Memory B cell (primary cell): Measurements from ENCODE around the gene HBB.
"Not testable (repeated sequence)": the region's sequence is repeated elsewhere in the genome, so short reads cannot be mapped to it uniquely, and the experiment has no call there.

Experiments used
- ATAC-seq: fragments of 150-1000 bp; cut with Tn5 transposase; 2 replicates; pipeline ENCODE4 v1.10.0; 2021; ENCODE audit warnings: low read depth, mild to moderate bottlenecking, moderate library complexity
- DNase-seq, 2 donors: peaks; one replicate each; pipeline ENCODE4 v3.0.0; 2022; ENCODE audit warnings: low spot score in 2 of 2
- H3K27ac Mint-ChIP-seq: one replicate; pipeline ENCODE4 v1.8.0; 2022; ENCODE audit warnings: mild to moderate bottlenecking, moderate library complexity, mixed read lengths
- H3K27me3 Mint-ChIP-seq: one replicate; pipeline ENCODE4 v1.8.0; 2022; ENCODE audit warnings: mixed read lengths
- H3K36me3 Mint-ChIP-seq: one replicate; pipeline ENCODE4 v1.8.0; 2022; ENCODE audit warnings: mild to moderate bottlenecking, mixed read lengths
- H3K4me1 Mint-ChIP-seq: one replicate; pipeline ENCODE4 v1.8.0; 2022; ENCODE audit warnings: mixed read lengths
- H3K4me3 Mint-ChIP-seq: one replicate; pipeline ENCODE4 v1.8.0; 2022; ENCODE audit warnings: mild to moderate bottlenecking, moderate library complexity, mixed read lengths
- H3K9me3 Mint-ChIP-seq: one replicate; pipeline ENCODE4 v1.8.0; 2022; ENCODE audit warnings: mixed read lengths

The HBB gene

GRCh38 chr11:5252919-5253265 is 26.0 kb upstream of the HBB start:
- Mint-ChIP-seq H3K4me1 (no peaks in the 10 kb centered on the region), H3K27ac (no peak overlapping the region), H3K4me3 (no peak overlapping the region), H3K9me3 (no peaks in the 10 kb centered on the region), H3K27me3 (peaks cover 8% of the 10 kb centered on the region), H3K36me3 (no peaks in the 10 kb centered on the region)
- ATAC-seq (no peak), DNase-seq (no peak)

- no peaks in the 10 kb centered on the region for H3K4me1 Mint-ChIP-seq
- DNase-seq (no peak), ATAC-seq (no peak)
- no peaks in the 10 kb centered on the region for H3K9me3 Mint-ChIP-seq
- H3K4me3 Mint-ChIP-seq, result no peak overlapping the region
- H3K27me3 Mint-ChIP-seq, result peaks cover 6% of the 10 kb centered on the region
- no peaks in the 10 kb centered on the region for H3K36me3 Mint-ChIP-seq
- H3K27ac Mint-ChIP-seq, result no peak overlapping the region
Observed at GRCh38 chr11:5252192-5252918, 25.5 kb upstream of the HBB start.

- H3K27me3 Mint-ChIP-seq, result peaks cover 6% of the 10 kb centered on the region
- ATAC-seq, result no peak
- no peak overlapping the region for H3K4me3 Mint-ChIP-seq
- no peaks in the 10 kb centered on the region for H3K36me3 Mint-ChIP-seq
- no peak overlapping the region for H3K27ac Mint-ChIP-seq
- no peaks in the 10 kb centered on the region for H3K9me3 Mint-ChIP-seq
- DNase-seq, result no peak
- H3K4me1 Mint-ChIP-seq, result no peaks in the 10 kb centered on the region
Observed at GRCh38 chr11:5251746-5252145, 24.9 kb upstream of the HBB start.

- Mint-ChIP-seq H3K36me3 (no peaks in the 10 kb centered on the region), H3K4me1 (no peaks in the 10 kb centered on the region), H3K27me3 (peaks cover 6% of the 10 kb centered on the region), H3K9me3 (no peaks in the 10 kb centered on the region), H3K4me3 (no peak overlapping the region), H3K27ac (no peak overlapping the region)
- ATAC-seq (no peak), DNase-seq (no peak)
Observed at GRCh38 chr11:5250543-5251204, 23.8 kb upstream of the HBB start.

- not testable (repeated sequence) for H3K27ac Mint-ChIP-seq, H3K9me3 Mint-ChIP-seq, H3K27me3 Mint-ChIP-seq, H3K36me3 Mint-ChIP-seq, DNase-seq, H3K4me3 Mint-ChIP-seq, H3K4me1 Mint-ChIP-seq, ATAC-seq
Observed at GRCh38 chr11:5249807-5250396, 23.0 kb upstream of the HBB start, which contains the start of gene HBG1. TSS of gene HBG1 (minus strand) at chr11:5249857. CDS start at chr11:5249804, 53 bp downstream.

GRCh38 chr11:5248498-5248897 is 21.6 kb upstream of the HBB start:
- not testable (repeated sequence) for H3K4me3 Mint-ChIP-seq, H3K27me3 Mint-ChIP-seq, H3K9me3 Mint-ChIP-seq, H3K4me1 Mint-ChIP-seq, ATAC-seq, H3K36me3 Mint-ChIP-seq, H3K27ac Mint-ChIP-seq, DNase-seq

- H3K4me1 Mint-ChIP-seq, result no peaks in the 10 kb centered on the region
Observed at GRCh38 chr11:5247472-5248192, 20.8 kb upstream of the HBB start.

GRCh38 chr11:5246772-5247471 is 20.1 kb upstream of the HBB start:
- no peak overlapping the region for H3K4me3 Mint-ChIP-seq
- H3K36me3 Mint-ChIP-seq, result no peaks in the 10 kb centered on the region
- peaks cover 2% of the 10 kb centered on the region for H3K27me3 Mint-ChIP-seq
- H3K4me1 Mint-ChIP-seq, result no peaks in the 10 kb centered on the region
- H3K9me3 Mint-ChIP-seq, result no peaks in the 10 kb centered on the region
- DNase-seq (no peak), ATAC-seq (no peak)
- H3K27ac Mint-ChIP-seq, result no peak overlapping the region

More at GRCh38 chr11:5247472-5248192, 20.8 kb upstream of the HBB start:
- no peaks in the 10 kb centered on the region for H3K9me3 Mint-ChIP-seq
- H3K4me3 Mint-ChIP-seq, result no peak overlapping the region
- ATAC-seq, result no peak
- peaks cover 2% of the 10 kb centered on the region for H3K27me3 Mint-ChIP-seq
- no peaks in the 10 kb centered on the region for H3K36me3 Mint-ChIP-seq
- DNase-seq, result no peak
- no peak overlapping the region for H3K27ac Mint-ChIP-seq

- Mint-ChIP-seq H3K4me3 (no peak overlapping the region), H3K36me3 (no peaks in the 10 kb centered on the region), H3K9me3 (no peaks in the 10 kb centered on the region), H3K27ac (no peak overlapping the region), H3K27me3 (peaks cover 2% of the 10 kb centered on the region), H3K4me1 (no peaks in the 10 kb centered on the region)
- DNase-seq, result no peak
- ATAC-seq, result no peak
Observed at GRCh38 chr11:5245155-5245554, 18.3 kb upstream of the HBB start.

- Mint-ChIP-seq H3K4me1 (no peaks in the 10 kb centered on the region), H3K4me3 (no peak overlapping the region), H3K9me3 (no peaks in the 10 kb centered on the region), H3K36me3 (no peaks in the 10 kb centered on the region), H3K27ac (no peak overlapping the region), H3K27me3 (peaks cover 2% of the 10 kb centered on the region)
- DNase-seq (no peak), ATAC-seq (no peak)
Observed at GRCh38 chr11:5243816-5244180, 16.9 kb upstream of the HBB start.

GRCh38 chr11:5242933-5243815 is 16.3 kb upstream of the HBB start:
- H3K27me3 Mint-ChIP-seq, result peaks cover 2% of the 10 kb centered on the region
- H3K9me3 Mint-ChIP-seq, result no peaks in the 10 kb centered on the region
- DNase-seq (no peak), ATAC-seq (no peak)
- no peaks in the 10 kb centered on the region for H3K4me1 Mint-ChIP-seq
- no peaks in the 10 kb centered on the region for H3K36me3 Mint-ChIP-seq
- H3K27ac Mint-ChIP-seq, result no peak overlapping the region
- no peak overlapping the region for H3K4me3 Mint-ChIP-seq

GRCh38 chr11:5242208-5242607 is 15.3 kb upstream of the HBB start:
- no peaks in the 10 kb centered on the region for H3K9me3 Mint-ChIP-seq
- no peak for ATAC-seq

GRCh38 chr11:5241458-5241857 is 14.6 kb upstream of the HBB start:
- DNase-seq, result no peak
- H3K27ac Mint-ChIP-seq, result no peak overlapping the region
- H3K4me3 Mint-ChIP-seq, result no peak overlapping the region
- H3K27me3 Mint-ChIP-seq, result peaks cover 4% of the 10 kb centered on the region
- H3K9me3 Mint-ChIP-seq, result no peaks in the 10 kb centered on the region
- H3K36me3 Mint-ChIP-seq, result no peaks in the 10 kb centered on the region
- ATAC-seq, result no peak
- no peaks in the 10 kb centered on the region for H3K4me1 Mint-ChIP-seq

More at GRCh38 chr11:5242208-5242607, 15.3 kb upstream of the HBB start:
- H3K27me3 Mint-ChIP-seq, result peaks cover 4% of the 10 kb centered on the region
- H3K4me1 Mint-ChIP-seq, result no peaks in the 10 kb centered on the region
- H3K27ac Mint-ChIP-seq, result no peak overlapping the region
- no peak overlapping the region for H3K4me3 Mint-ChIP-seq
- H3K36me3 Mint-ChIP-seq, result no peaks in the 10 kb centered on the region
- no peak for DNase-seq
